ENCODE data around the gene DOCK11.
"Not testable (repeated sequence)": the region's sequence is repeated elsewhere in the genome, so short reads cannot be mapped to it uniquely, and the experiment has no call there.

The DOCK11 gene

DNA sequence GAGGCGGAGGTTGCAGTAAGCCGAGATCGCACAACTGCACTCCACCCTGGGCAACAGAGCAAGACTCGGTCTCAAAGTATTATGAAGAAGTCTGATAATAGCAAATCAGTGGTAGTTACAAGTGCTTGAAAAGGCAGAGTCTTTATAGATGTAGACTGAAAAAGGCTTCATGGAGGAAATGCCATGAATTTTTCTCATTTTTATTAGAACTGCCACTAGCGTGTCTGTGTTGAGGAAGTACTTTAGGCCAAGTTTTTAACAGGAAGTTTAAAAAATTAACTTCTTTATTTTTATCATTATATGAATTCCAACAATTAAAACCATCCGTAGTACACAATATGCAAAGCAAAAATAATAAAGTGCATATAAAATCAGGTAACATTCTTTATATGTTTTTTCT lies 199.0 kb downstream of the DOCK11 start:
- TF ChIP-seq MYC (IDR thresholded peaks at IDR 0.05; ENCODE audit: low read depth, low read length) (no peak), POLR2A (IDR thresholded peaks at IDR 0.05; ENCODE audit: extremely low read depth, insufficient read length) (no peak)
- TF ChIP-seq, protein P1, sequence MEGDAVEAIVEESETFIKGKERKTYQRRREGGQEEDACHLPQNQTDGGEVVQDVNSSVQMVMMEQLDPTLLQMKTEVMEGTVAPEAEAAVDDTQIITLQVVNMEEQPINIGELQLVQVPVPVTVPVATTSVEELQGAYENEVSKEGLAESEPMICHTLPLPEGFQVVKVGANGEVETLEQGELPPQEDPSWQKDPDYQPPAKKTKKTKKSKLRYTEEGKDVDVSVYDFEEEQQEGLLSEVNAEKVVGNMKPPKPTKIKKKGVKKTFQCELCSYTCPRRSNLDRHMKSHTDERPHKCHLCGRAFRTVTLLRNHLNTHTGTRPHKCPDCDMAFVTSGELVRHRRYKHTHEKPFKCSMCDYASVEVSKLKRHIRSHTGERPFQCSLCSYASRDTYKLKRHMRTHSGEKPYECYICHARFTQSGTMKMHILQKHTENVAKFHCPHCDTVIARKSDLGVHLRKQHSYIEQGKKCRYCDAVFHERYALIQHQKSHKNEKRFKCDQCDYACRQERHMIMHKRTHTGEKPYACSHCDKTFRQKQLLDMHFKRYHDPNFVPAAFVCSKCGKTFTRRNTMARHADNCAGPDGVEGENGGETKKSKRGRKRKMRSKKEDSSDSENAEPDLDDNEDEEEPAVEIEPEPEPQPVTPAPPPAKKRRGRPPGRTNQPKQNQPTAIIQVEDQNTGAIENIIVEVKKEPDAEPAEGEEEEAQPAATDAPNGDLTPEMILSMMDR (IDR thresholded peaks at IDR 0.05; ENCODE audit: low read depth, low read length) = no peak
- no peak for DNase-seq (ENCODE audit: low read depth)
- H3K4me3 ChIP-seq (ENCODE audit: low read depth, low read length) = no peak overlapping the region

DNA sequence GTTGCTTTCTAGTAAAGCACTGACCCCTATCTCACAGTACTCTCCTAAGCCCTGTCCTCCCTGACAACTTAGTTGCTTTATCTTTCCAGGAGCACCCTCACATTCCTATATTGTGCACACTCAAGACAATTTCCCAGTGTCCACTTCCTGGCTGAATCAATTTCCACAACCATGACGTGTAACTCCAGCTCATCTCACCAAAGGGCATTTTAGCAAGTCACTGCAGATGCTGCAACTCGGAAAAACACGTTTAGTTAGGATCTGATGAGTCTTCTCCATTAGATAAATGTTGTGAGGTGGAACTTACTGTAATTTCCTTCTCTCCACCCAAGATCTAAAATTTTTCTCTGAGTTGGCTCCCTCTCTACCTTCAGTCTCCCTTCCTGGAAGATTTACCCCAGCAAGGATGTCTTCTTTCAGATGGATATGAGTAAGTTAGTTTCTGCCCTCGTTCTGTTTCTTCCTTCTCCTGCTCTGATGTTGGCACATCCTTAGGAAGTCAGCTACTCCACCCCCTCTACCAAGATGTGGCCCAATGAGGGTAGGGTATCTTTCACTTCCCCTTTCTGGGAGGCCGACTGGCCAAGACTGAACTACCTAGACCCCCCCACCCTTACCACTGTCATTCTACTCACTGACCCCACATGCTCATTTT lies 203.0 kb downstream of the DOCK11 start:
- peak; percentile 84 for DNase-seq (ENCODE audit: low read depth)
- no peak overlapping the region for H3K4me3 ChIP-seq (ENCODE audit: low read depth, low read length)
- TF ChIP-seq, protein P2, sequence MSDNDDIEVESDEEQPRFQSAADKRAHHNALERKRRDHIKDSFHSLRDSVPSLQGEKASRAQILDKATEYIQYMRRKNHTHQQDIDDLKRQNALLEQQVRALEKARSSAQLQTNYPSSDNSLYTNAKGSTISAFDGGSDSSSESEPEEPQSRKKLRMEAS (IDR thresholded peaks at IDR 0.05; ENCODE audit: low read depth, low read length) = no peak
- TF ChIP-seq, protein P1 (IDR thresholded peaks at IDR 0.05; ENCODE audit: low read depth, low read length) = no peak
- TF ChIP-seq MYC (IDR thresholded peaks at IDR 0.05; ENCODE audit: low read depth, low read length) (no peak), POLR2A (IDR thresholded peaks at IDR 0.05; ENCODE audit: extremely low read depth, insufficient read length) (no peak)

DNA sequence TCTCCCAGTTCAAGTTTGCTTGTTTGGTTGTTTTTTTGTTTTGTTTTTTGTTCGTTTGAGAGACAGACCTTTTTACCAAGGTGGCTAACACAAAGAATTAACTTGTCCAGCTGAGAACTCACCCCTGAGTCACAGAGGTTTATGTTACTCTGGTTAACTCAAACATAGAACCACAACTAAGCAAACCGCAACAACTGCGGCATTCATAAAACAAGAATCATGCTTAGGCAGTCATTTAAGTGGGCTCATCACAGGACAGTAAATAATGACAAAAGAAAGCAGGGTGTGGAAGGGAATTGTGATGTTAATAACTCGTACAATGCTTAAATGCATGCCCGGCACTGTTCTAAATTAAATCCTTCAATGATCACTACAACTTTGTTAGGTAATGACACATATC lies 207.1 kb downstream of the DOCK11 start:
- DNase-seq (ENCODE audit: low read depth) = no peak
- TF ChIP-seq, protein P1 (IDR thresholded peaks at IDR 0.05; ENCODE audit: low read depth, low read length) = no peak
- TF ChIP-seq MYC (IDR thresholded peaks at IDR 0.05; ENCODE audit: low read depth, low read length) (no peak), POLR2A (IDR thresholded peaks at IDR 0.05; ENCODE audit: extremely low read depth, insufficient read length) (no peak)
- TF ChIP-seq, protein P2 (IDR thresholded peaks at IDR 0.05; ENCODE audit: low read depth, low read length) = no peak
- H3K4me3 ChIP-seq (ENCODE audit: low read depth, low read length) = no peak overlapping the region

DNA sequence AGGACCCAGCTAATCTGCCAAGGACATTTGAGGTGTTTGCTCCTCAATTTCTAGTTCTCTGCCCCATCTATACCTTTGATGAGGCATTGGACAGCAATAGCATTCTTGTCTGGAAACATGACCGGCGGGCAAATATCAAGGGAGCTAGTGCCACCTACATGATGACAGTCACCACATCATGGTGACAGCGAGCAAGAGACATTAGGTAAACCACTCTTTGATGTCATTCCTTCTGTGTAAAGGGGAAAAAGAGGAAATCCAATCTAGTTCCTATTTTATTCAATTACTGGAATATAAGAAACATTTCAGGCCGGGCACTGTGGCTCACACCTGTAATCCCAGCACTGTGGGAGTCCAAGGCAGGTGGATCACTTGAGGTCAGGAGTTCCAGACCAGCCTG lies 211.1 kb downstream of the DOCK11 start:
- TF ChIP-seq, protein P2 (IDR thresholded peaks at IDR 0.05; ENCODE audit: low read depth, low read length) = no peak
- DNase-seq (ENCODE audit: low read depth) = no peak
- no peak overlapping the region for H3K4me3 ChIP-seq (ENCODE audit: low read depth, low read length)

DNA sequence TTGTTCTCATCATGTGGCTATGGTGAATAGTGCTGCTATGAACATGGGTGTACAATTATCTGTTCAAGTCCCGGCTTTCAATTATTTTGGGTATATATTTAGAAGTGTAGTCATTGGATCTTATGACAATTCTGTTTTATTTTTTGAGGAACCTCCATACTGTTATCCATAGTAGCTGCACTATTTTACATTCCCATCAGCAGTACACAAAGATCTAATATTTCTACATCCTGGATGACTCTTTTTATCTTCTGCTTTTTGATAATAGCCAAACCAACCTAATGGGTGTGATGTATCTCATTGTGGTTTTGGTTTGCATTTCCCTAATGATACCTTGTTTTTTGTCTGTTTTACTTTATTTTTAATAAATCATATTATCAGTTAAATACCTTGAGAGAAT lies 218.9 kb downstream of the DOCK11 start:
- no peak for DNase-seq (ENCODE audit: low read depth)

DNA sequence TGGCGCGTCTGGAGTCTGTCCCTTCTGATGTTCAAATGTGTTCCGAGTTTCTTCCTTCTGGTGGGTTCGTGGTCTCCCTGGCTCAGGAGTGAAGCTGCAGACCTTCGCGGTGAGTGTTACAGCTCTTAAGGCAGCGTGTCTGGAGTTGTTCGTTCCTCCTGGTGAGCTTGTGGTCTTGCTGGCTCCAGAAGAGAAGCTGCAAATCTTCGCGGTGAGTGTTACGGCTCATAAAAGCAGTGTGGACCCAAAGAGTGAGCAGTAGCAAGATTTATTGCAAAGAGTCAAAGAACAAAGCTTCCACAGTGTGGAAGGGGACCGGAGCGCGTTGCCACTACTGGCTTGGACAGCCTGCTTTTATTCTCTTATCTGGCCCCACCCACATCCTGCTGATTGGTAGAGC lies 220.3 kb downstream of the DOCK11 start:
- not testable (repeated sequence) for H3K4me3 ChIP-seq (ENCODE audit: low read depth, low read length); DNase-seq (ENCODE audit: low read depth)

More for the DNA sequence above, 218.9 kb downstream of the DOCK11 start:
- TF ChIP-seq, protein P1 (IDR thresholded peaks at IDR 0.05; ENCODE audit: low read depth, low read length) = no peak
- TF ChIP-seq POLR2A (IDR thresholded peaks at IDR 0.05; ENCODE audit: extremely low read depth, insufficient read length) = no peak
- TF ChIP-seq, protein P2 (IDR thresholded peaks at IDR 0.05; ENCODE audit: low read depth, low read length) = no peak
- no peak for TF ChIP-seq MYC (IDR thresholded peaks at IDR 0.05; ENCODE audit: low read depth, low read length)
- H3K4me3 ChIP-seq (ENCODE audit: low read depth, low read length) = no peak overlapping the region

DNA sequence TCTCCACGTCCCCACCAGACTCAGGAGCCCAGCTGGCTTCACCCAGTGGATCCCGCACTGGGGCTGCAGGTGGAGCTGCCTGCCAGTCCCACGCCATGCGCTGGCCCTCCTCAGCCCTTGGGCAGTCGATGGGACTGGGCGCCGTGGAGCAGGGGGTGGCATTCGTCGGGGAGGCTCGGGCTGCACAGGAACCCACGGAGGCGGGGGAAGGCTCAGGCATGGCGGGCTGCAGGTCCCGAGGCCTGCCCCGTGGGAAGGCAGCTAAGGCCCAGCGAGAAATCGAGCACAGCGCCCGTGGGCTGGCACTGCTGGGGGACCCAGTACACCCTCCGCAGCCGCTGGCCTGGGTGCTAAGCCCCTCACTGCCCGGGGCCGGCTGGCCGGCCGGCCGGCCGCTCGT lies 221.2 kb downstream of the DOCK11 start:
- not testable (repeated sequence) for H3K4me3 ChIP-seq (ENCODE audit: low read depth, low read length); DNase-seq (ENCODE audit: low read depth)

Measured in NB4 (cell line).